Panc1 (cell line): ENCODE results near the gene PDS5A. TPM values are rescaled to one million over a fixed set of nuclear protein-coding genes. Genes with fewer than 3 reads are reported as not detected.
"Not testable (repeated sequence)": the region's sequence is repeated elsewhere in the genome, so short reads cannot be mapped to it uniquely, and the experiment has no call there.

Experiments
- ATAC-seq: fragments of 200-7000 bp; cut with Tn5 transposase; 2 replicates; pipeline ENCODE4 v1.9.1; 2020; ENCODE audit warnings: mild to moderate bottlenecking, moderate library complexity
- BruUV-seq: library from RNA; stranded (reverse); fragments of 400-500 nt; replicated peaks from 2 replicates; lab custom pipeline; 2021; lab: Mats Ljungman, UMichigan
- CTCF ChIA-PET: fragments of 300-600 bp; sonication (Branson Sonifier 250); formaldehyde crosslinking; loops from one replicate; lab custom pipeline; 2022; ENCODE audit warnings: antibody characterized with exemption; lab: Charles Lee
- POLR2A ChIA-PET: fragments of 300-600 bp; sonication (Branson Sonifier 250); formaldehyde crosslinking; loops from one replicate; lab custom pipeline; 2022; ENCODE audit warnings: antibody characterized with exemption; lab: Charles Lee
- DNase-seq: peaks from one replicate; pipeline ENCODE4 v3.0.0-alpha.2; 2010; ENCODE audit warnings: low read depth, low spot score
- H3K27ac ChIP-seq: 2 replicates; pipeline ENCODE4 v1.5.1; 2011; ENCODE audit warnings: mild to moderate bottlenecking, low read length, inconsistent platforms
- H3K27me3 ChIP-seq: fragments of 200-500 bp; sonication (Bioruptor generic); 2 replicates; pipeline ENCODE4 v1.6.0; 2014; ENCODE audit warnings: low read length, inconsistent platforms; ENCODE audit not compliant: control insufficient read depth, insufficient read depth
- H3K36me3 ChIP-seq: fragments of 200-500 bp; sonication (Bioruptor generic); 2 replicates; pipeline ENCODE4 v1.5.1; 2014; ENCODE audit warnings: inconsistent platforms, mild to moderate bottlenecking, low read length, moderate library complexity; ENCODE audit not compliant: control insufficient read depth, insufficient read depth
- H3K4me1 ChIP-seq: 2 replicates; pipeline ENCODE4 v1.5.1; 2011; ENCODE audit warnings: inconsistent platforms, mild to moderate bottlenecking, low read length, moderate library complexity; ENCODE audit not compliant: control insufficient read depth, insufficient read depth
- H3K4me3 ChIP-seq, 2 experiments: 2 replicates each; pipeline ENCODE4 v1.5.1; 2011 to 2012; ENCODE audit warnings: low read depth in 2 of 2, low read length in 2 of 2, mild to moderate bottlenecking in 2 of 2, inconsistent platforms in 1 of 2, moderate library complexity in 1 of 2
- H3K9me3 ChIP-seq: fragments of 200-500 bp; sonication (Bioruptor generic); 2 replicates; pipeline ENCODE4 v1.5.1; 2014; ENCODE audit warnings: low read depth, mild to moderate bottlenecking, inconsistent platforms, low read length, moderate library complexity; ENCODE audit not compliant: control insufficient read depth, insufficient read depth
- CTCF ChIP-seq: fragments of 450-650 bp; IDR thresholded peaks from 2 replicates; pipeline ENCODE4 v1.5.1; 2017; ENCODE audit warnings: mild to moderate bottlenecking
- POLR2AphosphoS5 ChIP-seq: IDR thresholded peaks from 2 replicates; pipeline ENCODE4 v1.6.1; 2012; ENCODE audit warnings: mild to moderate bottlenecking, low read depth, low read length, moderate library complexity
- SIN3A ChIP-seq: IDR thresholded peaks from 2 replicates; pipeline ENCODE4 v1.6.1; 2012; ENCODE audit warnings: low read depth, mild to moderate bottlenecking, low read length, moderate library complexity, borderline replicate concordance; ENCODE audit not compliant: insufficient read depth
- TCF7L2 ChIP-seq: IDR thresholded peaks from 2 replicates; pipeline ENCODE4 v1.6.1; 2011; ENCODE audit warnings: mild to moderate bottlenecking, low read depth, low read length, inconsistent platforms
- in situ Hi-C: cut with HindIII; loops from 2 replicates; pipeline ENCODE4 v1.10.0; 2016; ENCODE audit warnings: low sequenced_read_pairs, low pct_unique_long_range_greater_than_20kb
- intact Hi-C: fragments of 100-400 bp; cut with micrococcal nuclease; formaldehyde crosslinking; loops from one replicate; pipeline ENCODE4 v1.10.0; 2022; ENCODE audit not compliant: unreplicated experiment
- total RNA-seq: library from RNA; stranded (reverse); gene quantifications from one replicate; pipeline ENCODE4 v1.2.1, GENCODE V29; 2021; ENCODE audit not compliant: unreplicated experiment
- TF ChIP-seq, protein P1 (sequence below), 2 experiments: IDR thresholded peaks; 2 replicates each; pipeline ENCODE4 v1.6.1; 2011 to 2012; ENCODE audit warnings: low read depth in 2 of 2, control low read depth in 1 of 2, low read length in 1 of 2, mild to moderate bottlenecking in 1 of 2, moderate library complexity in 1 of 2; ENCODE audit not compliant: insufficient read depth in 1 of 2

Gene PDS5A
- total RNA-seq, 1 experiment from 2014 or later = 69.2 TPM

GRCh38 chr4:39813033-39813432 is 164.7 kb downstream of the PDS5A start:
- DNase-seq, POLR2A ChIA-PET, H3K27me3 ChIP-seq, CTCF ChIA-PET, H3K4me3 ChIP-seq, H3K27ac ChIP-seq, H3K36me3 ChIP-seq, BruUV-seq, ATAC-seq, H3K9me3 ChIP-seq, intact Hi-C loops, in situ Hi-C loops: not testable (repeated sequence)
- peaks cover 23% of the 10 kb centered on the region for H3K4me1 ChIP-seq

GRCh38 chr4:39812500-39812899 is 165.2 kb downstream of the PDS5A start:
- no TSS peak for BruUV-seq

More at GRCh38 chr4:39812500-39812899, 165.2 kb downstream of the PDS5A start:
- CTCF ChIA-PET = no interaction called here
- POLR2A ChIA-PET = no interaction called here
- Histone ChIP-seq H3K4me3 (no peak overlapping the region), H3K4me1 (peaks cover 23% of the 10 kb centered on the region), H3K36me3 (no peaks in the 10 kb centered on the region), H3K27ac (no peak overlapping the region), H3K9me3 (no peaks in the 10 kb centered on the region), H3K27me3 (no peaks in the 10 kb centered on the region)
- no peak for TF ChIP-seq TCF7L2
- TF ChIP-seq POLR2AphosphoS5 = no peak
- TF ChIP-seq, protein P1, sequence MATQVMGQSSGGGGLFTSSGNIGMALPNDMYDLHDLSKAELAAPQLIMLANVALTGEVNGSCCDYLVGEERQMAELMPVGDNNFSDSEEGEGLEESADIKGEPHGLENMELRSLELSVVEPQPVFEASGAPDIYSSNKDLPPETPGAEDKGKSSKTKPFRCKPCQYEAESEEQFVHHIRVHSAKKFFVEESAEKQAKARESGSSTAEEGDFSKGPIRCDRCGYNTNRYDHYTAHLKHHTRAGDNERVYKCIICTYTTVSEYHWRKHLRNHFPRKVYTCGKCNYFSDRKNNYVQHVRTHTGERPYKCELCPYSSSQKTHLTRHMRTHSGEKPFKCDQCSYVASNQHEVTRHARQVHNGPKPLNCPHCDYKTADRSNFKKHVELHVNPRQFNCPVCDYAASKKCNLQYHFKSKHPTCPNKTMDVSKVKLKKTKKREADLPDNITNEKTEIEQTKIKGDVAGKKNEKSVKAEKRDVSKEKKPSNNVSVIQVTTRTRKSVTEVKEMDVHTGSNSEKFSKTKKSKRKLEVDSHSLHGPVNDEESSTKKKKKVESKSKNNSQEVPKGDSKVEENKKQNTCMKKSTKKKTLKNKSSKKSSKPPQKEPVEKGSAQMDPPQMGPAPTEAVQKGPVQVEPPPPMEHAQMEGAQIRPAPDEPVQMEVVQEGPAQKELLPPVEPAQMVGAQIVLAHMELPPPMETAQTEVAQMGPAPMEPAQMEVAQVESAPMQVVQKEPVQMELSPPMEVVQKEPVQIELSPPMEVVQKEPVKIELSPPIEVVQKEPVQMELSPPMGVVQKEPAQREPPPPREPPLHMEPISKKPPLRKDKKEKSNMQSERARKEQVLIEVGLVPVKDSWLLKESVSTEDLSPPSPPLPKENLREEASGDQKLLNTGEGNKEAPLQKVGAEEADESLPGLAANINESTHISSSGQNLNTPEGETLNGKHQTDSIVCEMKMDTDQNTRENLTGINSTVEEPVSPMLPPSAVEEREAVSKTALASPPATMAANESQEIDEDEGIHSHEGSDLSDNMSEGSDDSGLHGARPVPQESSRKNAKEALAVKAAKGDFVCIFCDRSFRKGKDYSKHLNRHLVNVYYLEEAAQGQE (IDR thresholded peaks at IDR 0.05; ENCODE audit: insufficient read depth in 1 of 2, low read depth in 2 of 2, low read length in 1 of 2) = no peak
- no peak for TF ChIP-seq SIN3A
- TF ChIP-seq CTCF = no peak
- ATAC-seq (no peak), DNase-seq (no peak)
- in situ Hi-C loops = no loop called here
- intact Hi-C loops = no loop called here
